ENCODE measurements around the gene TTYH2. TPM values are rescaled to one million over a fixed set of nuclear protein-coding genes. Genes with fewer than 3 reads are reported as not detected.
"Not testable (repeated sequence)": the region's sequence is repeated elsewhere in the genome, so short reads cannot be mapped to it uniquely, and the experiment has no call there.

The TTYH2 gene
- total RNA-seq, 1 donor from 2014 or later, result 16.8 TPM

GRCh38 chr17:74274709-74275340 is 61.5 kb downstream of the TTYH2 start:
- DNase-seq (ENCODE audit: low spot score in 2 of 2, unreplicated experiment in 2 of 2), result no peak
- TF ChIP-seq CTCF (IDR thresholded peaks at IDR 0.05; ENCODE audit: unreplicated experiment), result no peak
- no peaks in the 10 kb centered on the region for H3K9me3 Mint-ChIP-seq
- peaks cover 62% of the 10 kb centered on the region for H3K27me3 Mint-ChIP-seq (ENCODE audit: low read depth)
- no peaks in the 10 kb centered on the region for H3K36me3 Mint-ChIP-seq
- H3K4me1 Mint-ChIP-seq, result peaks cover 12% of the 10 kb centered on the region
- no peak overlapping the region for H3K27ac Mint-ChIP-seq
- H3K4me3 Mint-ChIP-seq, result no peak overlapping the region

DNA sequence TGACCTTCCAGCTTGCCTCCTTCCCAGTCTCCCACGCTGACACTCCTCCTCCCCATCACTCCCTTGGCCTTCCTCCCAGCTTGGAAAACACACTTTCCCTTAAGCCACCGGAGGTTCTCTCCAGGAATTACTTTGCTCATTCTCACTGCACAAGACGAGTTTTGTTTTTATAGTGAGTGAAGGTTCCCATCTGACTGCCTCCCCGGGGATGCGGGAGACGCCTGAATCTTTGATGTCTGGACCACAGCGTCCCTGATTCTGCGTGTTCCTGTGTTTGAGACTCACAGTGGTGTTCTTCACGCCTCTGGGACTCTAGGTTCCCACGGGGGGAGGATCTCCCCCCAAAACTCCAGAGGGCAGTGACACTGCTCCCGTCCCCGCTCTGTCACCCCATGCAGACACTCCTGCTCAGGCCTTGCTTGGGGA is 62.7 kb downstream of the TTYH2 start:
- H3K27ac Mint-ChIP-seq, result no peak overlapping the region
- H3K4me3 Mint-ChIP-seq, result no peak overlapping the region
- no peaks in the 10 kb centered on the region for H3K36me3 Mint-ChIP-seq
- no peak for DNase-seq (ENCODE audit: low spot score in 2 of 2, unreplicated experiment in 2 of 2)
- TF ChIP-seq CTCF (IDR thresholded peaks at IDR 0.05; ENCODE audit: unreplicated experiment), result no peak
- peaks cover 12% of the 10 kb centered on the region for H3K4me1 Mint-ChIP-seq
- H3K9me3 Mint-ChIP-seq, result no peaks in the 10 kb centered on the region
- peaks cover 56% of the 10 kb centered on the region for H3K27me3 Mint-ChIP-seq (ENCODE audit: low read depth)

DNA sequence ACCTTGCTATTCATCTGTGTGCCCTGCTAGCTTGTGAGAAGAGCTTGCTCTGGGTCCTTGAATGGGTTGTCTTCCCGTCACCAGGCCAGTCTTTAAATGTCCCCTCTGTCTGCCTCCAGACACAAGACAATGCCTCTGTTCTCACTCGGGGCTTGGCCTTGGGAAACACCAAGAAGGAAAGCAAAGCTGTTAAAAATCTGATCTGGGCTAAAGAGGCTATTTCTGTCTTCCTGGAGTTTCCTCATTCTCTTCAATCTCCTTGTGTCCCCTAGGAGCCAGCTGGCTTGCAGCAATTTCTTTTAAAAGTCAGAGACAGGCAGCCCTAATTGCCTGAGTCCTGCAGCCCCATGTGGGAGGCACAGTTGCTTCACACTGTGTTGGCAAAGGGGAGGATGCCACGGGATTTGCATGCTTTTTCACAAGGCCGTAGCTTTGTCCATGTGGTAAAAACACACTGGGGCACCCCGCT is 63.2 kb downstream of the TTYH2 start:
- no peak for TF ChIP-seq CTCF (IDR thresholded peaks at IDR 0.05; ENCODE audit: unreplicated experiment)
- H3K27ac Mint-ChIP-seq, result no peak overlapping the region
- H3K4me3 Mint-ChIP-seq, result no peak overlapping the region
- H3K9me3 Mint-ChIP-seq, result no peaks in the 10 kb centered on the region
- peaks cover 12% of the 10 kb centered on the region for H3K4me1 Mint-ChIP-seq
- peaks cover 55% of the 10 kb centered on the region for H3K27me3 Mint-ChIP-seq (ENCODE audit: low read depth)
- DNase-seq (ENCODE audit: low spot score in 2 of 2, unreplicated experiment in 2 of 2), result no peak
- no peaks in the 10 kb centered on the region for H3K36me3 Mint-ChIP-seq

DNA sequence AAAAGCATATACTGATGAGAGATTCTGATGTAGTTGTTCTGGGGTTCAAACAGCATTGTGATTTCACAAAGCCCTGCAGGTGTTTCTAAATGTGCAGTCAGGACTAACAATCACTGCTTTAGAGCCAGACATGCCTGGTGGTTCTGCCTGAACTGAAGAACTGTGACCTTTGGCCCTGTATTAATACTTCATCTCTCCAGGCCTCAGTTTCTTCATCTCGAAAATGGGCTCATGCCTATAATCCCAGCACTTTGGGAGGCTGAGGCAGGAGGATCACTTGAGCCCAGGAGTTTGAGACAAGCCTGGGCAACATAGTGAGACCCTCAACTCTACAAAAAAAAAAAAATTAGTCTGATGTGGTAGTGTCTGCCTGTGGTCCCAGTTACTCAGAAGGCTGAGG is 64.6 kb downstream of the TTYH2 start:
- Mint-ChIP-seq H3K27ac (no peak overlapping the region), H3K27me3 (ENCODE audit: low read depth) (peaks cover 48% of the 10 kb centered on the region), H3K36me3 (no peaks in the 10 kb centered on the region), H3K9me3 (no peaks in the 10 kb centered on the region), H3K4me1 (peaks cover 12% of the 10 kb centered on the region), H3K4me3 (no peak overlapping the region)
- no peak for TF ChIP-seq CTCF (IDR thresholded peaks at IDR 0.05; ENCODE audit: unreplicated experiment)
- DNase-seq (ENCODE audit: low spot score in 2 of 2, unreplicated experiment in 2 of 2), result no peak

DNA sequence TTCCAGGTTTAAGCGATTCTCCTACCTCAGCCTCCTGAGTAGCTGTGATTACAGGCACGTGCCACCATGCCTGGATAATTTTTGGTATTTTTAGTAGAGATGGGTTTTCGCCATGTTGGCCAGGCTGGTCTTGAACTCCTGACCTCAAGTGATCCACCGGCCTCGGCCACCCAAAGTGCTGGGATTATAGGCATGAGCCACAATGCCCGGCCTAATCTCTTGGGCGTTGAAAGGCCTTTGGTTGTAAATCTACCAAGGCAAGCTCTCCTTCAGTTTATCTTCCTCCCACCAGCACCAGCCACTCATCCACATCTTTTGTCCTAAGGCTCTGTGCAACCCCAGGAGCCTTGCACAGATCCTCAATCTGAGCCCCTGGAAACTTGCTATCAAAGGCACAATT is 66.2 kb downstream of the TTYH2 start:
- not testable (repeated sequence) for H3K36me3 Mint-ChIP-seq; H3K27ac Mint-ChIP-seq; H3K9me3 Mint-ChIP-seq; DNase-seq (ENCODE audit: low spot score in 2 of 2, unreplicated experiment in 2 of 2); H3K4me3 Mint-ChIP-seq; H3K4me1 Mint-ChIP-seq
- peaks cover 34% of the 10 kb centered on the region for H3K27me3 Mint-ChIP-seq (ENCODE audit: low read depth)

GRCh38 chr17:74280093-74280513 is 66.7 kb downstream of the TTYH2 start:
- H3K36me3 Mint-ChIP-seq, result no peaks in the 10 kb centered on the region
- DNase-seq (ENCODE audit: low spot score in 2 of 2, unreplicated experiment in 2 of 2), result no peak
- peaks cover 11% of the 10 kb centered on the region for H3K4me1 Mint-ChIP-seq
- no peak overlapping the region for H3K4me3 Mint-ChIP-seq
- H3K9me3 Mint-ChIP-seq, result no peaks in the 10 kb centered on the region
- peaks cover 34% of the 10 kb centered on the region for H3K27me3 Mint-ChIP-seq (ENCODE audit: low read depth)
- TF ChIP-seq CTCF (IDR thresholded peaks at IDR 0.05; ENCODE audit: unreplicated experiment), result no peak
- no peak overlapping the region for H3K27ac Mint-ChIP-seq
